Measurements from ENCODE around the gene MSX1.

Gene MSX1

DNA sequence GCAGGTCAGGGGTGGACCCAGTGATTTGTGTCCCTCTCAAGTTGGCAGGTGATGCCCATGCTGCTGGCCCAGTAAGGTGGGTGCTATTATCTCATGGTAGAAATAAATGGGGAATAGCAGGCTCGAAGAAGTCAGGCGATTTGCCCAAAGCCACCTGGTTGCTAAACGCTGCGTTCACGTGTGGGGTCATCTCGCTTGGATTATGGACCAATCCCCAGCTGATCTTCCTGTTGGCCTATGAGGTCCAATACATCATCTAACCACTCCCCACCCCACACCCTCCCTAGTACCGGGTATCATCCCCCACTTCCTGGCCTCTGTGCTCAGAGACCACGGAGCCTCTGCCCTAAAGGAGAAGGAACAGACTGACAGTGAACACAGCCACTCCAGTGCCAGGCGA lies 18.3 kb upstream of the MSX1 start:
- DNase-seq = no peak

DNA sequence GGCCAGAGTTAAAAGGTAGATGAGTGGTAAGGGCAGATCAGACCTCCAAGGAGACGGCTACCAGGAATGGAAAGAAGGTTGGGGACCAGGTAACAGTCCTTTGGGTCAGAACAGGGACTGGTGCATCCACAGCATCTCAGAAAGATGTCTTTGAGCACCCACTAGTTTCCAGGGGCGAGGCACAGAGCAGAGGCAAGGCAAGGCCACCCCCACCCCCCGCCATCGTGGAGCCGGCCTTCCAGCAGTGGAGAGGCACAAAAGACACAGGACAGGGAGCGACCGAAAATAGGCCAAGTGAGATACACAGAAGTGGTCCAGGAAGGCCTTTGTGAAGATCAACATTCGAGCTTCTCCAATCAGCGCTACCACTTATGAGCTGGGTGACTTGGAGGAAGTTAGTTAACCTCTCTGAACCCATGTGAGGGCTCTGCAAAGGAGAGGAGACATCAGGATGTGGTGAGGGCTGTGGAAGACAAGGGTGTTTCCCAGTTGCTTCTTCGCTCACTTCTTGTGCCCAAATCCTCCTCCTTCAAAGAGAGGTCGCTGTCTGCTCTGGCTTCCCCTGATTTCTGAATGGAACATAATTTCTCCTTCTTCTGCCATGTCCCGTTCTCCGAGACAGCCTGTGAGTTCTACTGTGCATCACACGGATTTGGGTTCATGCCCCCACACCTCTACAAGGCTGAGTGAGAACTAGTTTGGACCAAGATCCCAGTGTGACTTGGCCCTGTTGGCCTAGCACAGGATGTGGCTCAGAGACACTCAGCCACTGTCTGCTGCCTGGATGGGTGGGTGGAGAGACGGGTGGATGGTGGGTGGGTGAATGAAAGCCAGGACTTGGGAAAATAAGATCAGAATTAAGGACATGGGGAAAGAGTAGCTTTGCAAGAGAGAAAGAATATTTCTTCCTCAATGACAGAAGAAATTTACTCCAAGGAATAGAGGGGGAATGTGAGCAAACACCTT lies 16.7 kb upstream of the MSX1 start:
- no peak for DNase-seq

DNA sequence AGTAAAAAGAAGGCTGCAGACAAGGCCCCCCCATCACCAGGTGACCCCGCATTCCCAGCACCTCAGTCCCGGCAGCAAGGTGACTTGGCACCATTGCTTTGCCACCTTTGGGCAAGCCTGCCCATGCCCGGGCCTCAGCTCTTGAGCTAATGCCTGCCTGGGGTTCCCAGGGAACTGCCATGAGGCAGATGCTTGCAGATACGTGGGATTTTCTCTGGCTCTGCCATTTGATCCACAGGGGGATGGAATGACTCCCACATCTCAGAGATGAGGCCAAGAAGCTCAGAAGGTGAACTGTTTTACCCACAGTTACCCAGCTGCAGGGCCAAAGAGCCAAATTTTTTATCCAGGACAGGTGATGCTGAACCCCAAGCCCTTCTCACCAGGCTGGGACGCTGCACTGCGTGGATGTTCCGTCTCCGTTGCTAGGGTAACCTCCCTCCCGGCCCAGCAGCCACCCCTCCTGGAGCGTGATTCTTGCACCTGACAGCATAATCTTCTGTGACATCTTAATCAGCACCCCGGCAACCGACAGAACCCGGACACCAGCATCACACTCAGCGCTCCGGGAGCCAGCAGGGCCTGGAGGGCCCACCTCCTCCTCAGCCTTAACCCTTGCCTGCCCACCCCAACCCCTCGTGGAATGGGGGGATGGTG lies 15.7 kb upstream of the MSX1 start:
- DNase-seq = no peak

- no peak for DNase-seq
These were observed 14.4 kb upstream of the MSX1 start for GRCh38 chr4:4845027-4845426.

DNA sequence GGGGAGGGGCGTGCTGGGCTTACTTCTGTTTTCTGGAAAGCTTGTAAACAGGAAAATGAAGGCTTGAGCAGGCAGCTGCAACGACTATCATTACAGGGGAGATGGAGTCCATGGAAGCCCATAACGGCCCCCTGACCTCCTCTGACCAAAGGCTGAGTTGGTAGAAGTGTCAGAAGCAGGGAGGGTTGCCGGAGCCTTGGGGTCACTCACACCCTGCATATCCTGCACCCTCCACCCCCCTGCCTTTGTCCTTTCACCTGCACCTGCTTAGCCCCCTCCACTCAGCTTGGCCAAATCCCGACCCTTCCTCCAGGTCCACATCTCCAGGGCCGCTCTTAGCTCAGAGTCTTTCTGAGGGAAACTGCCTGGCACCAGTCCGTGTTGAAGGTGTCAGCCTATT lies 12.5 kb upstream of the MSX1 start:
- no peak for DNase-seq

- no peak for DNase-seq
These were observed 10.9 kb upstream of the MSX1 start for GRCh38 chr4:4848540-4848939.

GRCh38 chr4:4849106-4849505 lies 10.4 kb upstream of the MSX1 start:
- DNase-seq = no peak

- DNase-seq = no peak
These were observed 9.8 kb upstream of the MSX1 start for GRCh38 chr4:4849524-4850193.

GRCh38 chr4:4851081-4851480 lies 8.4 kb upstream of the MSX1 start:
- no peak for DNase-seq

DNA sequence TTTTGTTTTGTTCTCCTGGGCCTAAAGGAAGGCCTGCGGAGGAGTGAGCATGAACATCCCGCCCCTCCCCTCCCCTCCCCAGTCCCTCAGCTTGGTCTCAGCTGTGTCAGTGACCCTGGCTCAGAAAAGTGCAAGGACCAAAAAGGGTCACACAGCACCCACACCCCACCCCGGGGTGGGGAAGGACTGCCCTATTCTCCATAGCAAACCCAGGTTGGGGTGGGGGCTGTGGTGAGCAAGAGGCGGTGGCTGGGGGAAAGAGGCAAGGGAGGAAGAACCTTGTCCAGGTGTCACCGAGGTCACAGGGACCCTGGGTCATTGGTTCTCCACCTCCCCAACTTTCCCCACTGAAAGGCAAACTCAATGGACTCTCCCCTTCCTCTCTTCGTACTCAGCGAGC lies 7.6 kb upstream of the MSX1 start:
- no peak for DNase-seq

- DNase-seq = peak; percentile 42
These were observed 6.7 kb upstream of the MSX1 start for GRCh38 chr4:4852591-4853362.

DNA sequence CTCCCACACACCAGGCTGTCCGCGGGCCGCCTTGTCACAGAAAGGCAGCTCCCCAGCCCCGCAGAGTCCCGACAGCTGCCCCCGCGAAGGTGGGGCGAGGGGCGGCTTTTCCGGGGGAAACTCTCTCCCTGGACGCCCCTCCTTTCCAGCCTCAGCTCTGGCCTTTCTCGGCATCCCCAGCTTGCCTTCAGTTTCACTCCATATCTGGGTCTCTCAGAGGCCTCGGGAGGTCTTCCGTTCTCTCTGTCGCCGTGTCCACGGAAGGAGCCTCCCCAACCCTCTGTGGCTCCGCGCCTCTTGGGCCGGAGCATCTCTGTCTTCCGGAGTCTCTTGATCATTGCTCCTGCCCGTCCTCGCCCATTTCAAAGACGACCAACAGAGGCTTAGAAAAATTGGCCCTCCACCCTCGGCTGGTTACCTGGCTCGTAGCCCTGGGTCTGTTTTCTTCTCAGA lies 6.1 kb upstream of the MSX1 start:
- DNase-seq = no peak

- no peak for DNase-seq
These were observed 5.4 kb upstream of the MSX1 start for GRCh38 chr4:4853921-4854648.

DNA sequence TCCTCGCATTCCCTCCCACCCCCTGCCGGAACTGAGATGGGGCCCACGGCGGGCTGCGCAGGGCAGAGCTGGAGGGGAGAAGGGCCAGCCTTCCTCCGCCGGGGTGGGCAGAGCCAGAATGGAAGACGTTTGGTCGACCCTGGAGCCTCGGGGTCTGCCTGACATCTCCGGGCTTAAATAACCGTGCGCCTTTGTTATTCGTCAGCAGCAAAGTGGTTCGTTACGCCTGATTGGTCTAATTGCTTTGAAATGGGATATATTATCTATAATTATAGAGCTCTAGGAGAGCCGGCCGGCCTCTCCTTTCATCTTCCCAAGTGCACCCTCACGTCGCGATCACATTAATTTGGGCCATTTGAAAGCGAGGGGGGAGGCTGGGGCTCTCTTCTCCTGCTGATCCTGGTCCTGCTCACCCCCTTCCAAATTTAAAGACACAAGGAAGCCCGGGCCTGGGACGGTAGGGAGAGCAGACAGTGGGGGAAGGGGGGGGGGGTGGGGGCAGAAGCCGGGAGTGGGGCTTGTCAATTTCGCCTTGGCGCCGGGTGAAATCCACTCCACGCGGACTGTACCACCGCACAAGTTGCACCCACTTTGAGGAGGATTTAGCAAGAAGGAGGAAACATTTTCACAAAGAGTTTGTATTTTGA lies 4.7 kb upstream of the MSX1 start:
- DNase-seq = peak; percentile 77

- DNase-seq = peak; percentile 28
These were observed 4.0 kb upstream of the MSX1 start for GRCh38 chr4:4855301-4856070.

DNA sequence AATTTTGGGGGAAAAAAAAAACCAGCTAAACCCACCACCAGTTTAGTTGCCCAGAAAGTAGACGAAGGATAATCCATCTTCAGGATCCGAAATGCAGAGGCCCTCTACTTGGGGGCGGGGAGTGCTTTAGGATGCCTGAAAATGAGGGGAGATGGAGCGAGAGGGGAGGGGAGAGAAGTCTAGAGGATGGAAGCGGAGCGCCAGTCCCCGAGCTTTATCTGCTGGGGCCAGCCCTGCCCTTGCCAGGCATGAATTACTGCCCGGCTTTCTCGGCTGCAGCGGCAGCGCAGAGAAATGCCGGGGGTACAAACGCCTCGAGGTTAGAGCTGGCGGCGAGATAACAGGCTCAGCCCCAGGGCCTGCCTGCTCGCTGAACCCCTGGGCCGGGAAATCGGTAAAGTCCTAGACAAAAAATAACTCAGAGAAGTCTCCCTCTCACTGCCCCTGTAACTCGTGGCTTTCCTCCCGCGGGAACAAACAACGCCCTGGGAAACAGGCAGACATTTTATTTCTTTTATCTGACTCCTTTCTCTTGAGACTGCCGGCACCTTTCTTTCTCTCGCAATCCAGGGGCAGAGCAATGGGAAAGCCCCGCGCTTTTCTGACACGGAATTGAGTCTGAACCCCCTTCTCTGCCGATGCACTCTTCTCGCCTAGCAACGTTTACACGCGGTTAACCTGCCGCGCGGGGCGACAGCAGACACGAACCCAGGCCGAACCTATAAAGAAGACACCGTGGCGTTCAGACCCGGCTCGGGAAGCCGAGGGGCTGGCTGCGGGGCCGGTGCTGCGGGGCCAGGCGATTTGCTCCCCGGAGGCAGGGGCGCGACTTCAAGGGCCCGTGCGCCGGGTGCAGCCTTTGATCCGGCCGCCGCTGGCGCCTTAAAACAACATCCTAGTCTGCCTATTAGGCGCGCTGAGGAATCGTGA lies 3.1 kb upstream of the MSX1 start:
- DNase-seq = peak; percentile 38

GRCh38 chr4:4857001-4857808 lies 2.3 kb upstream of the MSX1 start:
- no peak for DNase-seq

DNA sequence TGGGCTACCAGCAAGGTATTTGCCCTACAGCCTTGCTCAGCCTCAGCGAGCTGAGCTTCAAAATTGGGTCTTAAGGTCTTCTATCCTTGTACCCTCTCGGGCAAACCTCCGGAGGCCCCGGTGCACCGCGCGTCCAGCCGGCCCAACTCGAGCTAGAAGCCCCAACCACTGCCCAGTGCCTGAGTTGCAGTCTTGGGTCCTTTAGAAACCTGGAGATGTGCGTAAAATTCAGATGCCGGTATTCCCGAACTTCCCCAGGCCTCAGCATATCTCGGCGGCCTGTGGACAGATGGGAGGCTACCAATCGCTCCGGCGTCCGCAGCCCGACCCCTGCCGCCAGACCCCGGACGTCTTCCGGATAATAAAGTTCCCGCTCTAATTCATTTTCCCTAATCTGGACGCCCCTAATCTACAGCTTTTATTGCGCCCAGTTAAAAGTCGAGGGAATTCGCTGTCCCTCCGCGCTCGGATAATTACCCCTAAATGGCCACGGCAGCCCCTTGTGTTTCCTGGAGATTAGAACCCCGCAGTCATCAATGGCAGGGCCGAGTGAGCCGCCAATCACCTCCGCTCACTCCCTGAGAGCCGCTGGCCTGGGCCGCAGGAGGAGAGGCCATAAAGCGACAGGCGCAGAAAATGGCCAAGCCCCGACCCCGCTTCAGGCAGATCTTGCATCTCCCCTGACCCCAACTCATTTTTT lies 1.5 kb upstream of the MSX1 start:
- no peak for DNase-seq

All from NCI-H82 (cell line).